HCT116 (cell line): ENCODE data around the gene ACTG2.

Experiments used
- ATF3 ChIP-seq: IDR thresholded peaks from 2 replicates; pipeline ENCODE4 v1.6.1; 2012
- CEBPB ChIP-seq: IDR thresholded peaks from 2 replicates; pipeline ENCODE4 v1.6.1; 2012; ENCODE audit warnings: low read depth
- CTCF ChIP-seq, 3 experiments: fragments of 200-600 bp in 1 of 3; sonication (generic) in 1 of 3; IDR thresholded peaks in 2 of 3; conservative IDR thresholded peaks in 1 of 3; 2 replicates each; pipeline ENCODE4 v1.5.1; 2012 to 2017; ENCODE audit warnings: low read depth in 2 of 3, low read length in 2 of 3, antibody characterized with exemption in 1 of 3, borderline replicate concordance in 1 of 3, control low read depth in 1 of 3, mild to moderate bottlenecking in 1 of 3, mixed read lengths in 1 of 3, mixed run types in 1 of 3, moderate library complexity in 1 of 3; ENCODE audit not compliant: insufficient read depth in 1 of 3
- EZH2 ChIP-seq: fragments of 200-600 bp; sonication (generic); IDR thresholded peaks from 2 replicates; pipeline ENCODE4 v1.6.1; 2017; ENCODE audit warnings: antibody characterized with exemption, mixed run types
- EZH2phosphoT487 ChIP-seq: fragments of 200-600 bp; IDR thresholded peaks from 2 replicates; pipeline ENCODE4 v1.6.1; 2018; ENCODE audit warnings: antibody characterized with exemption, borderline replicate concordance
- MAX ChIP-seq: IDR thresholded peaks from 2 replicates; pipeline ENCODE4 v1.6.1; 2012
- POLR2A ChIP-seq: IDR thresholded peaks from 2 replicates; pipeline ENCODE4 v1.7.0; 2011; ENCODE audit warnings: borderline replicate concordance; ENCODE audit not compliant: insufficient read depth, insufficient read length; ENCODE audit errors: extremely low read depth
- POLR2AphosphoS5 ChIP-seq: IDR thresholded peaks from 2 replicates; pipeline ENCODE4 v1.6.1; 2011; ENCODE audit warnings: mild to moderate bottlenecking, low read depth, low read length, moderate library complexity
- REST ChIP-seq: IDR thresholded peaks from 2 replicates; pipeline ENCODE4 v1.6.1; 2012; ENCODE audit warnings: low read depth
- ZBTB33 ChIP-seq: IDR thresholded peaks from 2 replicates; pipeline ENCODE4 v1.6.1; 2011; ENCODE audit warnings: mild to moderate bottlenecking, low read length, moderate library complexity; ENCODE audit not compliant: insufficient replicate concordance; ENCODE audit errors: extremely low read depth
- ZNF274 ChIP-seq: fragments of 200-500 bp; sonication (Bioruptor generic); IDR thresholded peaks from 2 replicates; pipeline ENCODE4 v1.6.1; 2014; ENCODE audit warnings: mild to moderate bottlenecking, low read depth, low read length, inconsistent platforms

GRCh38 chr2:73907840-73908452 is 15.1 kb downstream of the ACTG2 start:
- peak; percentile 29 to 56 (median 38); a peak in 5 of 6 replicates for TF ChIP-seq CTCF (IDR thresholded peaks at IDR 0.05 in 2 of 3, conservative IDR thresholded peaks at IDR 0.05 in 1 of 3; ENCODE audit: borderline replicate concordance in 1 of 3, insufficient read depth in 1 of 3, low read depth in 2 of 3, low read length in 2 of 3)
- no peak for TF ChIP-seq POLR2AphosphoS5
- TF ChIP-seq EZH2phosphoT487: no peak
- TF ChIP-seq ZNF274: no peak
- no peak for TF ChIP-seq CEBPB
- no peak for TF ChIP-seq REST
- no peak for TF ChIP-seq POLR2A
- TF ChIP-seq MAX: no peak
- no peak for TF ChIP-seq EZH2
- TF ChIP-seq ATF3: no peak
- TF ChIP-seq ZBTB33: no peak
